ENCODE results near the gene ARFGAP1.

The ARFGAP1 gene

GRCh38 chr20:63298731-63299312 lies 26.2 kb downstream of the ARFGAP1 start:
- no peaks in the 10 kb centered on the region for H3F3A ChIP-seq (ENCODE audit: control insufficient read depth, insufficient read depth)
- no peak overlapping the region for H3K4me2 ChIP-seq (ENCODE audit: low read length)
- H3K27me3 ChIP-seq (ENCODE audit: control insufficient read depth, low read length): no peaks in the 10 kb centered on the region
- no peaks in the 10 kb centered on the region for H4K20me1 ChIP-seq (ENCODE audit: control insufficient read depth, insufficient read depth, low read depth, low read length)
- no peaks in the 10 kb centered on the region for H3K9me2 ChIP-seq (replicated peaks; ENCODE audit: control insufficient read depth, low read length)
- H3K79me2 ChIP-seq (ENCODE audit: control insufficient read depth, low read length): no peaks in the 10 kb centered on the region
- peaks cover 3% of the 10 kb centered on the region; the same call in 1 of the 2 replicates for H3K9me3 ChIP-seq (ENCODE audit: control insufficient read depth, insufficient read depth, low read length)
- TF ChIP-seq CTCF (IDR thresholded peaks at IDR 0.05; ENCODE audit: low read depth, low read length, poor library complexity, severe bottlenecking) (no peak), EZH2phosphoT487 (IDR thresholded peaks at IDR 0.05; ENCODE audit: borderline replicate concordance, low read length) (no peak)
- no peak overlapping the region for H3K27ac ChIP-seq (ENCODE audit: low read depth, low read length)
- no peaks in the 10 kb centered on the region for H3K4me1 ChIP-seq (ENCODE audit: control insufficient read depth, low read length)
- no peak overlapping the region for H3K4me3 ChIP-seq (ENCODE audit: low read length)
- H3K36me3 ChIP-seq (ENCODE audit: control insufficient read depth, low read length): no peaks in the 10 kb centered on the region

GRCh38 chr20:63301671-63302070 lies 29.1 kb downstream of the ARFGAP1 start:
- Histone ChIP-seq H3F3A (ENCODE audit: control insufficient read depth, insufficient read depth) (no peaks in the 10 kb centered on the region), H4K20me1 (ENCODE audit: control insufficient read depth, insufficient read depth, low read depth, low read length) (no peaks in the 10 kb centered on the region), H3K9me2 (replicated peaks; ENCODE audit: control insufficient read depth, low read length) (no peaks in the 10 kb centered on the region), H3K9me3 (ENCODE audit: control insufficient read depth, insufficient read depth, low read length) (peaks cover 8% of the 10 kb centered on the region; the same call in 1 of the 2 replicates), H3K36me3 (ENCODE audit: control insufficient read depth, low read length) (no peaks in the 10 kb centered on the region), H3K79me2 (ENCODE audit: control insufficient read depth, low read length) (no peaks in the 10 kb centered on the region), H3K4me3 (ENCODE audit: low read length) (no peak overlapping the region), H3K4me1 (ENCODE audit: control insufficient read depth, low read length) (no peaks in the 10 kb centered on the region), H3K4me2 (ENCODE audit: low read length) (no peak overlapping the region), H3K27me3 (ENCODE audit: control insufficient read depth, low read length) (no peaks in the 10 kb centered on the region), H3K27ac (ENCODE audit: low read depth, low read length) (no peak overlapping the region)
- TF ChIP-seq EZH2phosphoT487 (IDR thresholded peaks at IDR 0.05; ENCODE audit: borderline replicate concordance, low read length) (no peak), CTCF (IDR thresholded peaks at IDR 0.05; ENCODE audit: low read depth, low read length, poor library complexity, severe bottlenecking) (no peak)

GRCh38 chr20:63303095-63303666 lies 30.6 kb downstream of the ARFGAP1 start:
- Histone ChIP-seq H3K4me1 (ENCODE audit: control insufficient read depth, low read length) (no peaks in the 10 kb centered on the region), H3K36me3 (ENCODE audit: control insufficient read depth, low read length) (no peaks in the 10 kb centered on the region), H3K79me2 (ENCODE audit: control insufficient read depth, low read length) (no peaks in the 10 kb centered on the region), H3F3A (ENCODE audit: control insufficient read depth, insufficient read depth) (no peaks in the 10 kb centered on the region), H3K9me3 (ENCODE audit: control insufficient read depth, insufficient read depth, low read length) (peaks cover 8% of the 10 kb centered on the region; the same call in 1 of the 2 replicates), H4K20me1 (ENCODE audit: control insufficient read depth, insufficient read depth, low read depth, low read length) (no peaks in the 10 kb centered on the region), H3K4me2 (ENCODE audit: low read length) (no peak overlapping the region), H3K27ac (ENCODE audit: low read depth, low read length) (no peak overlapping the region), H3K27me3 (ENCODE audit: control insufficient read depth, low read length) (no peaks in the 10 kb centered on the region), H3K4me3 (ENCODE audit: low read length) (no peak overlapping the region), H3K9me2 (replicated peaks; ENCODE audit: control insufficient read depth, low read length) (no peaks in the 10 kb centered on the region)
- TF ChIP-seq CTCF (IDR thresholded peaks at IDR 0.05; ENCODE audit: low read depth, low read length, poor library complexity, severe bottlenecking): no peak
- TF ChIP-seq EZH2phosphoT487 (IDR thresholded peaks at IDR 0.05; ENCODE audit: borderline replicate concordance, low read length): no peak

Data from DOHH2 (cell line).